ENCODE data around the gene EIF4EBP2.

Gene EIF4EBP2

GRCh38 chr10:70379581-70380176 lies 24.3 kb upstream of the EIF4EBP2 start:
- DNase-seq = peak; percentile 6

- no peak for DNase-seq
Measured at GRCh38 chr10:70380350-70381135, 23.4 kb upstream of the EIF4EBP2 start.

GRCh38 chr10:70381471-70382421 lies 22.2 kb upstream of the EIF4EBP2 start:
- peak; percentile 24 for DNase-seq

GRCh38 chr10:70391654-70392053 lies 12.3 kb upstream of the EIF4EBP2 start:
- no peak for DNase-seq

GRCh38 chr10:70396140-70396539 lies 7.8 kb upstream of the EIF4EBP2 start:
- no peak for DNase-seq

GRCh38 chr10:70399177-70399576 lies 4.8 kb upstream of the EIF4EBP2 start:
- DNase-seq = no peak

- DNase-seq = no peak
Measured at GRCh38 chr10:70403483-70404035, 386 bp upstream of the EIF4EBP2 start.

- no peak for DNase-seq
Measured at GRCh38 chr10:70404787-70405036, 767 bp downstream of the EIF4EBP2 start.

GRCh38 chr10:70405037-70405824 lies 1.3 kb downstream of the EIF4EBP2 start:
- DNase-seq = peak; percentile 29

GRCh38 chr10:70409772-70410171 lies 5.8 kb downstream of the EIF4EBP2 start:
- no peak for DNase-seq

- no peak for DNase-seq
Measured at GRCh38 chr10:70410608-70411007, 6.7 kb downstream of the EIF4EBP2 start.

- DNase-seq = no peak
Measured at GRCh38 chr10:70412356-70412755, 8.4 kb downstream of the EIF4EBP2 start.

- no peak for DNase-seq
Measured at GRCh38 chr10:70417568-70417967, 13.6 kb downstream of the EIF4EBP2 start.

GRCh38 chr10:70418229-70418628 lies 14.3 kb downstream of the EIF4EBP2 start:
- DNase-seq = peak; percentile 22

GRCh38 chr10:70418713-70419112 lies 14.8 kb downstream of the EIF4EBP2 start:
- no peak for DNase-seq

GRCh38 chr10:70424320-70424719 lies 20.4 kb downstream of the EIF4EBP2 start:
- no peak for DNase-seq

GRCh38 chr10:70425096-70425495 lies 21.2 kb downstream of the EIF4EBP2 start:
- DNase-seq = no peak

- DNase-seq = no peak
Measured at GRCh38 chr10:70426823-70427222, 22.9 kb downstream of the EIF4EBP2 start.

- no peak for DNase-seq
Measured at GRCh38 chr10:70430493-70431445, 26.8 kb downstream of the EIF4EBP2 start.

GRCh38 chr10:70432101-70432500 lies 28.2 kb downstream of the EIF4EBP2 start:
- DNase-seq = no peak

GRCh38 chr10:70432561-70433263 lies 28.8 kb downstream of the EIF4EBP2 start:
- no peak for DNase-seq
